Measurements from ENCODE around the gene KCNK5.

The KCNK5 gene

DNA sequence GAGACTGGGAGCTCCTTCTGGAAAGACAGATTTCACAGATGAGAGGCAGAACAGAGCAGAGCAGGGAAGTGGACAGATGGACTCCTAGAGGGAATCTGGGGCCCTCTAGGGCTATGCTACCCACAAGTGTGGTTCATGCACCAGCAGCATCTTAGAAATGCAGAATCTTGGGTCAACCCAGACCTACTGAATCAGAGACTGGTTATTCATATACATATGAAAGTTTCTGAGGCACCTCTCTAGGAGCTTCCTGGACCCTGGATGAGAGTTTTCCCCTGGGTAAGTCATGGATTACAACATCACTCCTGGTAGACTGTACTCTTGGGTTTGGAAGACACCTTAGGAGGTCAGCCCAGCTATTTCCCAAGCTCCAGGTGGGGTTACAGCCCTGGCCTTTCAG, 58.9 kb downstream of the KCNK5 start:
- no peak for DNase-seq

DNA sequence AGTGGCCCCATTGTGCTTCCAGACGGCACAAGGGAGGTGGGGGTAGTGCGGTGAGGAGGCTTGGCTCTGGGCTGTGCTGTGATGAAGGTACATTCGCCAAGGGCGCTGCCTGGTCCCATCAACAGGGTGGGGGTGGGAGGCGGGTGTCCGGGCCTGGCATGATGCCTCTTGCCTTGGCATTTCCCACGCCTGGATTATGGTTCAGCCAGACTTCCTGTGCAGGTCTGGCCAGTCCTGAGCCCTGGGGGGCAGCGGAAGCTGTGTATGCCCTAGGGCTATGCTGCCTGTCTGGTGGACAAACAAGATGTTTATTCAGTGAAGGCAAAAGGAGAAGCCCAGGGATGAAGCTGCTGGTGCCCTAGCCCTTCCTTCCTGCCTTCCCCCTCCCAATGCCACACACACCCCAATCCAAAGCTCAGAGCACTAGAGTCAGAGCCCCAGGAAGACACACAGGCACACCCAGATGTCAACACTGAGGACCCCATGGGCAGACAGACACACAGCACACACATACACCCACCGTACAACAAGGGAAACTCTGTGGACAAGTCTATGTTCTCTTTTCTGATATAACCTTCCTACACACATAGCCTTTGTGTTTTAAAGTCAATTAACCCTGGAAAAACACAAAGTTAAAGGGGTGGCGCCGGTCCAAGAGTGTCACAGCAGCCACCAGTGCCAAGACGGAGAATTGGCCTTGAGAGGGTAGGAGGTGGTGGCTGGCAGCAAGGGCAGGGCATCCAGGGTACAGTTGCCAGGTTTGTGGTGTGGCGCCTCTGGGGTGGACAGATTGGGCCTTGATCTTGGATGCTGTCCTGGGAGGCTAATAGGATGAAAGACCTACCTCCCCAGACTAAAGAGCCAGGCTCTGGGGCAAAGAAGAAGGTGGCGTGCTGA, 59.6 kb downstream of the KCNK5 start:
- peak in 1 of 2 experiments; percentile 7 for DNase-seq

DNA sequence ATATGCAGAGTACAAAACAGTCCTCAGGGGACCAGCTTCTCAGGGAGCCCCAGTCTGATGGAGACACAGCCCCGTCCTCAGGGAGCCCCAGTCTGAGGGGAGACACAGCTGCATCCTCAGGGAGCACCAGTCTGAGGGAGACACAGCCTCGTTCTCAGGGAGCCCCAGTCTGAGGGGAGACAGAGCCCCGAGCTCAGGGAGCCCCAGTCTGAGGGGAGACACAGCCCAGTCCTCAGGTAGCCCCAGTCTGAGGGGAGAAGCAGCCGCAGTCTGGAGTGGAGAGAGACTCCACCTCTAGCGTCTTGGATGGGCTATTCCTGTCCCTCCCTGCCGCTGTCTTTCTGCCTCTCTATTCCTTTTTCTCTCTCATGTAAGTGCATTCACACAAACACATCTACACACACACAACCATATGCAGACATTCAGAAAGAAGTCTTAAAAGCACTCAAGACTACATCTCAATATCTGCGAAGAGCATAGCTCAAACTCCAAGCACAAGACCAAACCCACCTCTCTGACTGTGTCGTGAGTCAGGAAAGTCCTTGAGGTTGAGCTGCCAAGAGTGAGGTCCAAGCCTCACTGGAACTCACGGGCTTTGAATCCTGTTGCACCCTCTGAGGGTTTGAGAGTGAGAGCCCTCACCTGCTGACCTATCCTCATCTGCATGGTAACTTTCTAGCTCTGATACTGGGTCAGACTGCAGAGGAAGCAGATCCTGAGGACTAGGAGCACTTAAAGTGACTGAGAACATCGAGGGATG, 61.2 kb downstream of the KCNK5 start:
- no peak for DNase-seq

DNA sequence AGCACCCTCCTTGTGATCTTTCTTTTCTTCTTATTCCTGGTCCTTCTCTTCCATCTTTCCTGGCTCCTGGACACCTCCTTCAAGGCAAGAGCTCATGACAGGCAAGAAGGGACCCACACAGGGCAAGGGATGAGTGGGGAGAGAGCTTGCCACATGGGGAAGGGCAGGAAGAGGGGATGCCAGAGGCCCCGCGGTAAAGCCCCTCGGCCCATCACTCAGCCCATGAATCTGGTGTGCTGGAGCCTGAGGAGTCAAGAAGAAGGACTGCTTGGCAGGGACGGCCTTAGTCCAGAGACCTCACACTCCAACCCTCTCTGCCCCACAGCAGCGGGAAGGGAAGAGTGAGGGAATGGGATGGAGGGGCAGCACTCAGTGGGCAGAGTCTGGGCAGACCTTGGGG, 62.0 kb downstream of the KCNK5 start:
- no peak for DNase-seq

DNA sequence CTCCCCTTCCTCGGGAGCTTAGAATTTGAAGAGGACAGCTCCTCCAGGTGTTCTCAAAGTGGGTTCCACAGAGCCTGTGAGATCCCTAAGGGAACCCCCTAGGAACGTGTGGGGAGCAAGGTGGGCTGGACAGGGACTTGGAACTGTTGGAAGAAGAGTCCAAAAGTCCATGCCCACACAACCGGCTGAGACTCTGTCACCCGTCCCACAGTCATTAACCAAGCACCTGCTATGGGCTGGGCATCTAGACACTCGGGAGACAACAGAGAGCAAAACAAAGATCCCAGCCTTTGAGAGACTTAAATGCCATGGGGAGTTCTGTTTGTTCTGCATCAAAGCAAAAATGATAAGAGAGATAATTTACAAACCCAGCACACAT, 62.4 kb downstream of the KCNK5 start:
- no peak for DNase-seq

DNA sequence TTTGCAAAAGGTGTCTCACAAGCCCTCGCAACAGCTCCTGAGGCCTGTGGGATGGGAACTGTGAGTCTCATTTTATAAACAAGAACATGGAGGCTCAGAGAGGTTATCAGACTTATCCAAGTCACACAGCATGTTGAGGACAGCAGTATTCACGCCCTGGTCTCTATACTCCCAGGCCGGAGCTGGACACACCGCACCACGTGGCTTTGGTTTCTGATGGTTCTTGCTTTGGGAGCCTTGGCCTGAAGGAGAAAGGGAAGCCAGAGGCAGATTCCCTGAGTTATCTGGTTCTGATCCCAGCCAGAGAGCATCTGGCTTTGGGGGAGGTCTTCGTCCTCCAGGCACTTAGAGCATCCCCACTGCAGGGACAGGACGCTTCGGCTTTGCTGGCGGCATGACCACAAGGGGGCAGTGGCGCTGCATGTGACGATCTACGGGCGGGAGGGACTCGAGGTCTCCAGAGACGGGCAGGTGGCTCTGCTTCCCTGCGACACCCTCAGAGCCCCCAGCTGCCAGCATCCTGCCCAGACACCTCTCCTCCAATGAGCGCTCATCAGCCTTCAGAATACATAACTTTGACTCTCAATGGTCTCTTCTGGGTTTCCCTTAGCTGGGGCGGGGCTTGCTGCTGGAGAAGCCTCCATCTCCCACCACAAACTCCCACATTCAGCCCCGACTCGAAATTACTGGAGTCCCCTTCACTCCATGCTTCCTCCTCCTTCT, 62.9 kb downstream of the KCNK5 start:
- peak; percentile 80 to 84 for DNase-seq

DNA sequence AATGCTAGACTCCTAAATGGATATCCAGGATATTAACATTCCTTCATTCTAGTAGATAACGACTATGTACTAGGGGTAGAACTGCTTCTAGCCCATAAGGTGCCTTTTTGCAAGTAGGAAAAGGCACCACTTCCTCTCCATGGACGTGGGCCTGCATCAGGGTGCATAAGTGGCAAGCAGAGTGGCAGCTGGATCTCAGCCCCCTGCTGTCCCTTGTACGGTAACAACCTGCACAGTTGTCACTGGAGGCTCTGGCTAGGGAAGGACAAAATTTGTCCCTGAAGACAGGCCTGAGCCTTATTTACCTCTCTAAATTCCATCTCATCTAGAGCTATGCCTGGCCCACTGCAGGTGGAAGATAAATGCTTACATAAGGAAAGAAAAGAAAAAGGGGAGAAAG, 71.8 kb downstream of the KCNK5 start:
- no peak for DNase-seq

DNA sequence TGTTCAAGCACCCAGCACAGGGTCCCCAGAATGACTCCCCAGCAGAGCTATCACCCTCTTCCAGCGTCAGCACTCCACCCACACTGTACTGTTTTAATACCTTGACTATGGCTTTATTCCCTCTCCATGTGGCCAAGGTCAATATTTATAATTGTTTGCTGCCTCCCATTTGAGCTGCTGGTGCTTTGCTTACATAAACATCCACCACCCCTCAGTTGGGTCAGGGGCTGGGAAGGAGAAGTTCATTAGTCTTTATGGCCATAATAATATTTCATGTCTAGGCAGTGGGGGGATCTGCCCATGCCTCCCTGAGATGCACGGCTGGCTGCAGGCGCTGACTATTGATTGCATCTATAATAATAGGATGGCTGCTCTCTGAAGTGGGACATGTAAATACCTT, 72.5 kb downstream of the KCNK5 start:
- no peak for DNase-seq

DNA sequence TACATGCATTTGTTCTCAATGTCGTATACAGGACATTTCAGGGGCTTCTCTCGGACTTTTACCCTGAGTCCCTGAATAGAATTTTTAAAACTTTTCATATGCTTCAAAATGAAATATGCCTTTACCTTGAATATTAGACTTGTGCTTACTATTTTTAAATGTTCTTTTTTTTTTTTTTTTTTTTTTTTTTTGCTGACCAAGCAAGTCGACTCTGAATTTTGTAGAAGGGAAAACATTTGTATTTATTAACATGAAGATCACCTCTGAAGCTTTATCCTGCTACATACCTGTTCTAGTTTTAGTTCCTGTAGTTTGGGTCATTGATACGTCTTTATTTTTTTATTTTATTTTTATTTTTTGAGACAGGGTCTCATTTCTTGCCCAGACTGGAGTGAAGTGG, 74.6 kb downstream of the KCNK5 start:
- DNase-seq, result no peak

DNA sequence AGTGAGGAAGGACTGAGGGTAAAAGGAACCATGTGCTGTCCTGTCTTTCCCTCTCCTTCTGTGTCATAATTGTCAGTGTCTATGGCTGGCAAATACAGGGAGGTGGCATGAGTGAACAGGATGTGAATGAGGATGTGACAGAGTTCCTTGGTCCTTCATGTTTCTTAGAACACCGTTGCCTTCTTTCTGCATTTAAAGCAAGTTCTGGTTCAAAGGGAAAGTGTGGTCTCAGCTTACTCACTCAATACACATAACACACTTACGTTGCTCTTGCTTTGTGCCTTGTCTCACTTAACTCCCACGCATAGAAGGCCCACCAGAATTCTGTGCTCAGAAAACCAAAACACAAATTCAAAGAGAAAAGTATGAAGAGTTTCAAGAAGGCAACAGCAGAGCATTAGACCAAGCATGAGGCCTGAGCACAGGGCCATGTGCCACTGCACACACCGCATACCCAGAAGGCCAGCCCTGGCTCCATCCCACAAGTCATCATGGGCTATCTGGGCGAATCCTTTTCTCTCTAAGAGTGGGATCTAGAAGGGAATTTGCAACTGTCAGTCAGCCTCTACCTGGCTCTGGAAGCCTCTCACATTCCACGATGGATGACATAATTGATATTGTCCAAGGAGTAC, 75.4 kb downstream of the KCNK5 start:
- DNase-seq, result no peak

DNA sequence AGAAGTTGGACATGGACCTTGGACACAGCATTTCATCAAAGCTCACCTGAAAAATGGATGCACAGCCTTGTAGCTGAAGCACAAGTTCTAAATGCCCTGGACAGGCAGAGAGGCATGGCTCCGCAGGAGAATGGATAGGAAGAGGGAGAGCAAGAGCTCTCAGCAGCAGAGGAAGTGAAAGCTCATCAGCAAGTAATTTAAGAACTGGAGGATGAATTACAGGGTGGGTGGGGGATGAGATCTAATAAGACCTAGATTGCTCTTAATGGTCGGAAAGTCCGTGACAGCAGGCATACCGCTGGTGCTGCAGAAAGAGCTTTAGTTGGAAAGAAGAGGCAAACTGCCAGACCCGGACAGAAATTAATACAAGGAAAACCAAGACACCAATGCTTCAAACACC, 77.0 kb downstream of the KCNK5 start:
- DNase-seq, result no peak

DNA sequence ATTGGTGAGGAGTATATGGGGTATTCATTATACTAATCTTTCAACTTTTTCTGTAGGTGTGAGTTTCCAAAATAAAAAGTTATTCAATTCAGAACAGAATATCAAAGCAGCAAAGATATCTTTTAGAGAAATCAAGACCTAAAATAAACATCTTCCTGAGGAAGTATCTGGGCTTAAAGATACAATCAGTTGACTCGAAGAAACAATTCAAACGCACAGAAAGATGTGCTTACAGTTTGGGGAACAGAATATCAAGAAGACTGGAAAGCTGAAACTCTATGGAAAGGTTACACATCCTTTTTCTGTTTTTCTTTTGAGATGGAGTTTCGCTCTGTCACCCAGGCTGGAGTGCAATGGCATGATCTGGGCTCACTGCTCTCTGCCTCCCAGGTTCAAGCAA, 78.1 kb downstream of the KCNK5 start:
- DNase-seq, result no peak

DNA sequence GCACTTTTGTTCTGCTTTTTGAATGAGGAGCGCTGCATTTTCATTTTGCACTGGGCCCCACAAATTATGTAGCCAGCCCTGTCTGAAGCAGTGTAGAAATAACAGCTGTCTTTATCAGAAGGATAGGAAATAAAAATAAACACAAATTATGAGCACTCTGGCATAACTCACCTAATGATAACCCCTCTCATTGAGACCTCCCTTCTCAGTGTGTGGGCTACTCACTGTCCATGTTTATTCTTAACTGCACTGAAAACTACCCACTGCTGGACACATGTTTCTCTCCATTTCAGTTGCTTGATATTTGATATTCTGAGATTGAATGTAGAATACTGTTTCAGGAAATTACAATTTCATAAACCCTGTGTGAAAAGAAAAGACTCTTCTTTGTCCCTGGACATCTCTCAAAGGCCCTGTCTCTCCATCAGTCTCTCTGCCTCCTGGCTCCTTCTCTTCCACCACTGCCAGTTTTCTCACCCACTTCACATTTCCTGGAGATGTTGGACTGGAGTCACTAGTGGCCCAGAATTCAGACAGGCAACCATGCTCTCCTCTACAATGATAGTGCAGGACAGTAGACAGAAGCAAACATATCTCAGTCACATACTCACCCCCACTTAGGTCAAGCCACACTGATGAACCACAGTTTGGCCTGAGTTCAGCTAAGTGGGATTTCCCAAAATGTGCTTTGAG, 84.6 kb downstream of the KCNK5 start:
- no peak for DNase-seq

DNA sequence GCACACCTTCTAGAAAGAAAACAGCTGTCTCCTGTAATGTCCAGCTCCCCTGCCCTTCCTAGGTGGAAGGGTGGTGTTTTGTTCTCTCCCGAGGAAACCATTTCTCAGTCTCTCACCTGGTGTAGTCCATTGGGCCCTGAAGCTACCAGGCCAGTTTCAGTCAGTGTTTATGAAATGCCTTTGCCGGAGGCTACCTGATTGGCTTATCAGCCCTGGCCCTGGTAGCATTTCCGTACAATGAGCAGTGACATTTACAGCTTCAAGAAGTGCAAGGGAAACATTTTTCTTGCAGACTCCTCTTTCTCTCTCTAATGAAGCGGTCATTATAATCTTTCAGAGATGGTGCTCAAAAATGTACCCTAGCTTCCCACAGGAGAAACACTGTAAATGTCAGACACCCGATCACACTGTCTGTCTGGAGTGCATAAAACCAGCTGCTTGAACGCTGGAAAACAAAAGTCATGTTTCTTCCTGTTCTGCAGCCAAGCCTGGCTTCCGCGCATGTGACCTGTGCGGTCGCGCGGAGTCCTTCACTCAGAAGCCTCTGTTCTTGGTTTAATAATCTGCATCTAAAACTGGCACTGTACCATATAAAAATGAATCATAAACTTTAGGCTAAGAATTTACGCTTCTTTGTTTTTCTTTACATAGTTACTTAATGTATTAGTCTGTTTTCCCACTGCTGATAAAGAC, 85.9 kb downstream of the KCNK5 start:
- DNase-seq, result no peak

DNA sequence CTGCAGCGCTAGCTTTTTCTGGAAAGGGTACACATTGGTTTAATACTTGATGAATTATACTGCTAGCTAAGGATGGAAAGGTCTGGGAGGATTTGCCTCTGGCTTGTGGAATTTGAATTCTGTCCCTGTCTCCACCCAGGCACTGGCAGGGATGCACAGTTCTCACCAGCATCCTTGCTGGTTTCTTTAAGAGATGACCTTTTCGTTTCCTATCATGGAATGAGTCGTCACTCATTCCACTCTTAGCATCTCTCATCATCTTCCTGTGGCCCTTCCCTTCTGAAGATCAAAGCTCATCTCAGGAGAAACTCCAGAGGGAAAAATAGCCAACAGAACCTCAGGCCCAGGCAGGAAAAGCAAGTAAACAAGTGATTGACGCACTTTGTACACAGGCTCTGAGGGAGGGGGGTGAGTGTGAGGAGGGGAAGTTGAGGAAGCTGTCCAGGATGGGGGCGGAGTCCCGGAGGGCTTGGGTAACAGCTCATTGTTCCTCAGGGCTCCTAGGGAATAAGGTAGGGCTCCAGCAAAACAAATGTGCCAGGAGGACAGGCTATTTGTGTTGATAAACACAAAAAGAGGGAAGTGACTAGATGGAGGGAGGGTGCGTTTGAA, 88.6 kb downstream of the KCNK5 start:
- no peak for DNase-seq
